K562 (cell line): ENCODE results near the gene EEPD1. TPM values are rescaled to one million over a fixed set of nuclear protein-coding genes. Genes with fewer than 3 reads are reported as not detected.
A peak's percentile ranks its signal among the peaks of the same experiment; 100 is the strongest.

Experiments used
- ATAC-seq: fragments of 200-7000 bp; cut with Tn5 transposase; 3 replicates; pipeline ENCODE4 v1.9.1; 2020; ENCODE audit warnings: moderate library complexity
- BruUV-seq: library from RNA; stranded (reverse); fragments of 400-500 nt; replicated peaks from 2 replicates; lab custom pipeline; 2021; lab: Mats Ljungman, UMichigan
- CTCF ChIA-PET: fragments of 300-600 bp; formaldehyde crosslinking; extraction: SDS; loops from one replicate; lab custom pipeline; 2021; ENCODE audit warnings: low intra/inter-chr PET ratio; lab: Yijun Ruan, JAX
- POLR2A ChIA-PET: fragments of 300-600, 350-650 bp; sonication (Branson Sonifier 250); formaldehyde crosslinking; extraction: SDS; loops from one replicate; lab custom pipeline; 2021; ENCODE audit warnings: antibody characterized with exemption, inconsistent platforms; lab: Yijun Ruan, JAX
- DNase-seq, 4 experiments: peaks; one replicate each; pipeline versions ENCODE4 v3.0.0 to v3.0.0-alpha.2; 2011 to 2018; ENCODE audit warnings: low spot score in 3 of 4, mixed read lengths in 3 of 4; ENCODE audit errors: extremely low read depth in 1 of 4
- FAIRE-seq: peaks from 2 replicates; lab custom pipeline; 2011; peaks lifted over from hg19 to GRCh38; lab: Jason Lieb, UNC
- H2AFZ ChIP-seq: 2 replicates; pipeline ENCODE4 v1.6.0; 2011; ENCODE audit warnings: low read depth, low read length, control low read depth, inconsistent platforms
- H3K27ac ChIP-seq: fragments of 200-600 bp; 3 replicates; pipeline ENCODE4 v1.8.0; 2011; ENCODE audit warnings: low read depth, mild to moderate bottlenecking, control low read depth, inconsistent platforms, low read length, moderate library complexity, mixed read lengths; ENCODE audit errors: extremely low read depth
- H3K27me3 ChIP-seq, 2 experiments: fragments of 300-600 bp in 1 of 2; 2 replicates in 1 of 2; 3 replicates in 1 of 2; pipeline versions ENCODE4 v1.6.0 to v1.8.0; 2011; ENCODE audit warnings: inconsistent platforms in 2 of 2, low read length in 2 of 2, mild to moderate bottlenecking in 1 of 2, mixed read lengths in 1 of 2, moderate library complexity in 1 of 2; ENCODE audit not compliant: control insufficient read depth in 2 of 2, insufficient read depth in 2 of 2
- H3K36me3 ChIP-seq: fragments of 300-600 bp; 3 replicates; pipeline ENCODE4 v1.8.0; 2011; ENCODE audit warnings: mild to moderate bottlenecking, low read length, inconsistent platforms; ENCODE audit not compliant: control insufficient read depth, insufficient read depth
- H3K4me1 ChIP-seq, 2 experiments: fragments of 200-600 bp in 1 of 2; replicated peaks in 1 of 2; 2 replicates in 1 of 2; 3 replicates in 1 of 2; pipeline versions ENCODE4 v1.5.1 to v1.8.0; 2011; ENCODE audit warnings: inconsistent platforms in 2 of 2, low read length in 2 of 2, mild to moderate bottlenecking in 1 of 2, mixed read lengths in 1 of 2, moderate library complexity in 1 of 2; ENCODE audit not compliant: control insufficient read depth in 2 of 2, insufficient read depth in 2 of 2
- H3K4me2 ChIP-seq: 2 replicates; pipeline ENCODE4 v1.6.1; 2011; ENCODE audit warnings: low read length, control low read depth, inconsistent platforms, mixed read lengths; ENCODE audit not compliant: insufficient read depth
- H3K4me3 ChIP-seq: fragments of 200-600 bp; sonication (generic), shearing (Covaris generic); 2 replicates; pipeline ENCODE4 v1.5.1; 2016; ENCODE audit warnings: control low read depth, inconsistent platforms
- H3K79me2 ChIP-seq: fragments of 200-600 bp; 3 replicates; pipeline ENCODE4 v1.8.0; 2011; ENCODE audit warnings: low read length, inconsistent platforms; ENCODE audit not compliant: control insufficient read depth, insufficient read depth
- H3K9ac ChIP-seq, 2 experiments: 2 replicates each; pipeline versions ENCODE4 v1.6.0 to v1.6.1; 2011; ENCODE audit warnings: low read depth in 2 of 2, low read length in 2 of 2, control low read depth in 1 of 2, inconsistent platforms in 1 of 2, mild to moderate bottlenecking in 1 of 2, mixed read lengths in 1 of 2; ENCODE audit not compliant: insufficient read depth in 1 of 2
- H3K9me1 ChIP-seq: one replicate; pipeline ENCODE4 v1.6.0; 2011; ENCODE audit warnings: inconsistent platforms, mild to moderate bottlenecking, low read length, moderate library complexity; ENCODE audit not compliant: control insufficient read depth, insufficient read depth
- H3K9me3 ChIP-seq: replicated peaks from 2 replicates; pipeline ENCODE4 v1.5.1; 2011; ENCODE audit warnings: low read depth, low read length, inconsistent platforms; ENCODE audit not compliant: control insufficient read depth, insufficient read depth
- H4K20me1 ChIP-seq: replicated peaks from 2 replicates; pipeline ENCODE4 v1.6.1; 2011; ENCODE audit warnings: low read length, inconsistent platforms, mixed read lengths; ENCODE audit not compliant: control insufficient read depth, insufficient read depth
- GATA2 ChIP-seq: sonication (generic); formaldehyde crosslinking; IDR thresholded peaks from 2 replicates; pipeline ENCODE4 v1.4.0; 2020; ENCODE audit warnings: mild to moderate bottlenecking, missing genetic modification reagents
- MTA1 ChIP-seq: fragments of 450-650 bp; IDR thresholded peaks from 2 replicates; pipeline ENCODE4 v1.6.1; 2017; ENCODE audit warnings: borderline replicate concordance
- NONO ChIP-seq, 2 experiments: fragments of 200-400 bp in 1 of 2; fragments of 450-650 bp in 1 of 2; formaldehyde crosslinking in 1 of 2; IDR thresholded peaks; 2 replicates each; pipeline ENCODE4 v1.6.1; 2017; ENCODE audit warnings: low read depth in 2 of 2, mild to moderate bottlenecking in 2 of 2, moderate library complexity in 2 of 2, low read length in 1 of 2
- RBBP5 ChIP-seq: fragments of 200-600 bp; sonication (generic); IDR thresholded peaks from 2 replicates; pipeline ENCODE4 v1.6.1; 2012; ENCODE audit warnings: borderline replicate concordance, mild to moderate bottlenecking, low read length, control low read depth, inconsistent platforms; ENCODE audit not compliant: insufficient read depth, poor library complexity, severe bottlenecking
- ZFPM2 ChIP-seq: fragments of 250-450 bp; sonication (Bioruptor Pico); IDR thresholded peaks from 2 replicates; pipeline ENCODE4 v1.5.1; 2022; ENCODE audit warnings: mild to moderate bottlenecking
- ZNF444 ChIP-seq: fragments of 250-450 bp; sonication (Bioruptor Pico); IDR thresholded peaks from 2 replicates; pipeline ENCODE4 v1.4.0; 2020; ENCODE audit warnings: mild to moderate bottlenecking, moderate library complexity
- WGBS: fragments of 100-300 bp; shearing (Covaris generic); methylation state at CpG from one replicate; pipeline ENCODE4 v1.1.6; 2016; ENCODE audit warnings: low coverage, mixed read lengths; ENCODE audit not compliant: insufficient coverage; ENCODE audit errors: missing lambda C conversion rate; 5-methylcytosine and 5-hydroxymethylcytosine counted together
- in situ Hi-C: fragments of 300-500 bp; cut with MboI; formaldehyde crosslinking; loops from 4 replicates; pipeline ENCODE4 v1.15.0; 2018; ENCODE audit warnings: inconsistent platforms, mixed read lengths
- intact Hi-C: fragments of 100-400 bp; cut with micrococcal nuclease; formaldehyde crosslinking; loops from 2 replicates; pipeline ENCODE4 v1.14.2; 2022
- polyA plus RNA-seq, 8 experiments: library from polyadenylated mRNA; depleted of rRNA in 4 of 8; stranded (reverse) in 5 of 8; unstranded in 3 of 8; fragments of >200 nt; fragmentation: Nextera tagmentation in 2 of 8; fragmentation: Illumina TruSeq in 1 of 8; extraction: Ambion mirVana in 2 of 8; extraction: Trizol in 1 of 8; gene quantifications; 2 replicates each; pipeline versions ENCODE4 v1.2.1 to v1.2.3, GENCODE V29; 2011 to 2014; ENCODE audit warnings: inconsistent platforms in 1 of 8, missing spikeins in 1 of 8
- total RNA-seq, 7 experiments: library from RNA; depleted of rRNA in 6 of 7; stranded (reverse); fragments of >200 nt in 6 of 7; fragmentation: Illumina TruSeq in 2 of 7; extraction: Trizol in 2 of 7; gene quantifications; 2 replicates each; pipeline versions ENCODE4 v1.2.1 to v1.2.3, GENCODE V29; 2011 to 2021; ENCODE audit warnings: low replicate concordance in 1 of 7
- TF ChIP-seq, protein P1 (sequence below): fragments of 450-650 bp; IDR thresholded peaks from 2 replicates; pipeline ENCODE4 v1.6.1; 2016; ENCODE audit warnings: low read depth
- TF ChIP-seq, protein P2 (sequence below): fragments of 450-650 bp; IDR thresholded peaks from 2 replicates; pipeline ENCODE4 v1.6.1; 2014; ENCODE audit warnings: low read depth, mild to moderate bottlenecking, moderate library complexity, borderline replicate concordance
- TF ChIP-seq, protein P3 (sequence below): fragments of 450-650 bp; conservative IDR thresholded peaks from 2 replicates; pipeline ENCODE4 v1.6.1; 2016; ENCODE audit warnings: missing genetic modification characterization, low read depth, mild to moderate bottlenecking, control low read depth, missing compliant biosample characterization

The EEPD1 gene
- total and polyA plus RNA-seq, 9 of the 15 experiments (the other 6 are each of a cell fraction or from before 2014, with no cell fraction given): 0.01 to 1.5 (median 0.74) TPM; not detected in 1

DNA sequence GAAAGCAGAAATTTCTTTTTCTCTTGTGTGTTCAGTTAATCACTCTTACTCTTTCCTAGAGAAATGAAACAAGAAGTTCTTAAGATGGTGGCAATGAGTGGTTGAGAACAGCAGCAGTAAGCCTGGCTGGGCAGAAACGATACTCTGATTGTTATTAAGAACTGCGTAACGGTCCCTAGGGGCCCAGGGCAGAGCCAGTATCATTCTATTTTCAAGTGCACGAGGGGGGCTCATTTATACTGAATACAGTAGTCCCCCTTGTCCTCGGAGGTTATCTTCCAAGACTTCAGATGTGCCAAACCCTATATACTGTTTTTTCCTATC, 64.9 kb downstream of the EEPD1 start:
- Histone ChIP-seq H2AFZ (no peak overlapping the region), H3K9ac (no peak overlapping the region), H3K27me3 (peaks cover 0 to 6% of the 10 kb centered on the region in 2 experiments; a peak in 1 of 5 replicates), H3K27ac (peak overlapping the region; percentile 63; the same call in 1 of the 3 replicates), H4K20me1 (no peaks in the 10 kb centered on the region), H3K4me3 (no peak overlapping the region), H3K4me2 (no peak overlapping the region), H3K36me3 (no peaks in the 10 kb centered on the region), H3K4me1 (peaks cover 7 to 8% of the 10 kb centered on the region in 2 experiments; a peak in 3 of 5 replicates), H3K9me3 (no peaks in the 10 kb centered on the region), H3K9me1 (no peaks in the 10 kb centered on the region), H3K79me2 (no peaks in the 10 kb centered on the region)
- intact Hi-C loops: no loop called here
- no TSS peak for BruUV-seq
- in situ Hi-C loops: no loop called here
- CTCF ChIA-PET: no interaction called here
- 28% methylated on average over 5 of the region's 5 CpGs for WGBS
- POLR2A ChIA-PET: no interaction called here
- no peak for ATAC-seq
- DNase-seq: no peak
- no peak for FAIRE-seq
- no peak for TF ChIP-seq ZNF444 (CRISPR knock-in tag)
- no peak for TF ChIP-seq GATA2 (CRISPR knock-in tag)
- no peak for TF ChIP-seq RBBP5
- TF ChIP-seq, protein P1, sequence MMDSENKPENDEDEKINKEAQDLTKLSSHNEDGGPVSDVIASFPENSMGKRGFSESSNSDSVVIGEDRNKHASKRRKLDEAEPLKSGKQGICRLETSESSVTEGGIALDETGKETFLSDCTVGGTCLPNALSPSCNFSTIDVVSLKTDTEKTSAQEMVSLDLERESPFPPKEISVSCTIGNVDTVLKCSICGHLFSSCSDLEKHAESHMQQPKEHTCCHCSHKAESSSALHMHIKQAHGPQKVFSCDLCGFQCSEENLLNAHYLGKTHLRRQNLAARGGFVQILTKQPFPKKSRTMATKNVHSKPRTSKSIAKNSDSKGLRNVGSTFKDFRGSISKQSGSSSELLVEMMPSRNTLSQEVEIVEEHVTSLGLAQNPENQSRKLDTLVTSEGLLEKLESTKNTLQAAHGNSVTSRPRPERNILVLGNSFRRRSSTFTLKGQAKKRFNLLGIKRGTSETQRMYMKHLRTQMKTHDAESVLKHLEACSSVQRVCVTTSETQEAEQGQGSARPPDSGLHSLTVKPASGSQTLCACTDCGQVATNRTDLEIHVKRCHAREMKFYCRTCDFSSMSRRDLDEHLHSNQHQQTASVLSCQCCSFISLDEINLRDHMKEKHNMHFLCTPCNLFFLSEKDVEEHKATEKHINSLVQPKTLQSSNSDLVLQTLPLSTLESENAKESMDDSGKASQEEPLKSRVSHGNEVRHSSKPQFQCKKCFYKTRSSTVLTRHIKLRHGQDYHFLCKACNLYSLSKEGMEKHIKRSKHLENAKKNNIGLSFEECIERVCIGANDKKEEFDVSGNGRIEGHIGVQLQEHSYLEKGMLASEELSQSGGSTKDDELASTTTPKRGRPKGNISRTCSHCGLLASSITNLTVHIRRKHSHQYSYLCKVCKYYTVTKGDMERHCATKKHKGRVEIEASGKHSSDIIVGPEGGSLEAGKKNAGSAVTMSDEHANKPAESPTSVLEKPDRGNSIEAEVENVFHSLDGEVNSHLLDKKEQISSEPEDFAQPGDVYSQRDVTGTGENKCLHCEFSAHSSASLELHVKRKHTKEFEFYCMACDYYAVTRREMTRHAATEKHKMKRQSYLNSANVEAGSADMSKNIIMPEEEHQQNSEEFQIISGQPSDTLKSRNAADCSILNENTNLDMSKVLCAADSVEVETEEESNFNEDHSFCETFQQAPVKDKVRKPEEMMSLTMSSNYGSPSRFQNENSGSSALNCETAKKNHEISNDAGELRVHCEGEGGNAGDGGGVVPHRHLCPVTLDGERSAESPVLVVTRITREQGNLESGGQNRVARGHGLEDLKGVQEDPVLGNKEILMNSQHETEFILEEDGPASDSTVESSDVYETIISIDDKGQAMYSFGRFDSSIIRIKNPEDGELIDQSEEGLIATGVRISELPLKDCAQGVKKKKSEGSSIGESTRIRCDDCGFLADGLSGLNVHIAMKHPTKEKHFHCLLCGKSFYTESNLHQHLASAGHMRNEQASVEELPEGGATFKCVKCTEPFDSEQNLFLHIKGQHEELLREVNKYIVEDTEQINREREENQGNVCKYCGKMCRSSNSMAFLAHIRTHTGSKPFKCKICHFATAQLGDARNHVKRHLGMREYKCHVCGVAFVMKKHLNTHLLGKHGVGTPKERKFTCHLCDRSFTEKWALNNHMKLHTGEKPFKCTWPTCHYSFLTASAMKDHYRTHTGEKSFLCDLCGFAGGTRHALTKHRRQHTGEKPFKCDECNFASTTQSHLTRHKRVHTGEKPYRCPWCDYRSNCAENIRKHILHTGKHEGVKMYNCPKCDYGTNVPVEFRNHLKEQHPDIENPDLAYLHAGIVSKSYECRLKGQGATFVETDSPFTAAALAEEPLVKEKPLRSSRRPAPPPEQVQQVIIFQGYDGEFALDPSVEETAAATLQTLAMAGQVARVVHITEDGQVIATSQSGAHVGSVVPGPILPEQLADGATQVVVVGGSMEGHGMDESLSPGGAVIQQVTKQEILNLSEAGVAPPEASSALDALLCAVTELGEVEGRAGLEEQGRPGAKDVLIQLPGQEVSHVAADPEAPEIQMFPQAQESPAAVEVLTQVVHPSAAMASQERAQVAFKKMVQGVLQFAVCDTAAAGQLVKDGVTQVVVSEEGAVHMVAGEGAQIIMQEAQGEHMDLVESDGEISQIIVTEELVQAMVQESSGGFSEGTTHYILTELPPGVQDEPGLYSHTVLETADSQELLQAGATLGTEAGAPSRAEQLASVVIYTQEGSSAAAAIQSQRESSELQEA: no peak
- TF ChIP-seq, protein P2, sequence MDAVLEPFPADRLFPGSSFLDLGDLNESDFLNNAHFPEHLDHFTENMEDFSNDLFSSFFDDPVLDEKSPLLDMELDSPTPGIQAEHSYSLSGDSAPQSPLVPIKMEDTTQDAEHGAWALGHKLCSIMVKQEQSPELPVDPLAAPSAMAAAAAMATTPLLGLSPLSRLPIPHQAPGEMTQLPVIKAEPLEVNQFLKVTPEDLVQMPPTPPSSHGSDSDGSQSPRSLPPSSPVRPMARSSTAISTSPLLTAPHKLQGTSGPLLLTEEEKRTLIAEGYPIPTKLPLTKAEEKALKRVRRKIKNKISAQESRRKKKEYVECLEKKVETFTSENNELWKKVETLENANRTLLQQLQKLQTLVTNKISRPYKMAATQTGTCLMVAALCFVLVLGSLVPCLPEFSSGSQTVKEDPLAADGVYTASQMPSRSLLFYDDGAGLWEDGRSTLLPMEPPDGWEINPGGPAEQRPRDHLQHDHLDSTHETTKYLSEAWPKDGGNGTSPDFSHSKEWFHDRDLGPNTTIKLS: no peak
- no peak for TF ChIP-seq ZFPM2 (CRISPR knock-in tag)
- no peak for TF ChIP-seq MTA1
- TF ChIP-seq, protein P3, sequence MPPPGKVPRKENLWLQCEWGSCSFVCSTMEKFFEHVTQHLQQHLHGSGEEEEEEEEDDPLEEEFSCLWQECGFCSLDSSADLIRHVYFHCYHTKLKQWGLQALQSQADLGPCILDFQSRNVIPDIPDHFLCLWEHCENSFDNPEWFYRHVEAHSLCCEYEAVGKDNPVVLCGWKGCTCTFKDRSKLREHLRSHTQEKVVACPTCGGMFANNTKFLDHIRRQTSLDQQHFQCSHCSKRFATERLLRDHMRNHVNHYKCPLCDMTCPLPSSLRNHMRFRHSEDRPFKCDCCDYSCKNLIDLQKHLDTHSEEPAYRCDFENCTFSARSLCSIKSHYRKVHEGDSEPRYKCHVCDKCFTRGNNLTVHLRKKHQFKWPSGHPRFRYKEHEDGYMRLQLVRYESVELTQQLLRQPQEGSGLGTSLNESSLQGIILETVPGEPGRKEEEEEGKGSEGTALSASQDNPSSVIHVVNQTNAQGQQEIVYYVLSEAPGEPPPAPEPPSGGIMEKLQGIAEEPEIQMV: no peak
- no peak for TF ChIP-seq NONO (IDR thresholded peaks at IDR 0.05; ENCODE audit: low read depth in 2 of 2, low read length in 1 of 2)
